MM.1S (cell line): ENCODE measurements around the gene LRRTM4.

ENCODE experiments used
- DNase-seq: peaks from one replicate; pipeline ENCODE4 v3.0.0-alpha.2; 2015
- H2AFZ ChIP-seq: fragments of 300-600 bp; sonication (generic); 2 replicates; pipeline ENCODE4 v1.6.0; 2016; ENCODE audit warnings: antibody characterized with exemption, low read length
- H3F3A ChIP-seq: fragments of 300-600 bp; sonication (generic); 2 replicates; pipeline ENCODE4 v1.6.1; 2016; ENCODE audit warnings: mild to moderate bottlenecking, antibody characterized with exemption, low read length, moderate library complexity, mixed read lengths; ENCODE audit not compliant: insufficient read depth
- H3K27ac ChIP-seq: fragments of 300-600 bp; sonication (generic); 2 replicates; pipeline ENCODE4 v1.5.1; 2016; ENCODE audit warnings: mild to moderate bottlenecking, low read length
- H3K27me3 ChIP-seq: fragments of 300-600 bp; sonication (generic); replicated peaks from 2 replicates; pipeline ENCODE4 v1.6.0; 2016; ENCODE audit warnings: low read length; ENCODE audit not compliant: insufficient read depth
- H3K36me3 ChIP-seq: fragments of 300-600 bp; sonication (generic); replicated peaks from 2 replicates; pipeline ENCODE4 v1.6.1; 2016; ENCODE audit warnings: mild to moderate bottlenecking, low read length, mixed read lengths; ENCODE audit not compliant: insufficient read depth
- H3K4me1 ChIP-seq: fragments of 300-600 bp; sonication (generic); 2 replicates; pipeline ENCODE4 v1.6.1; 2016; ENCODE audit warnings: low read length, mixed read lengths
- H3K4me2 ChIP-seq: fragments of 300-600 bp; sonication (generic); 2 replicates; pipeline ENCODE4 v1.6.0; 2016; ENCODE audit warnings: low read depth, low read length
- H3K4me3 ChIP-seq: fragments of 300-600 bp; sonication (generic); 2 replicates; pipeline ENCODE4 v1.5.1; 2016; ENCODE audit warnings: low read length, mixed read lengths
- H3K79me2 ChIP-seq: fragments of 300-600 bp; sonication (generic); 2 replicates; pipeline ENCODE4 v1.6.1; 2016; ENCODE audit warnings: mixed run types, low read length, mixed read lengths
- H3K9ac ChIP-seq: fragments of 300-600 bp; sonication (generic); 2 replicates; pipeline ENCODE4 v1.6.1; 2016; ENCODE audit warnings: low read length, mixed read lengths
- H3K9me2 ChIP-seq: fragments of 300-600 bp; sonication (generic); replicated peaks from 2 replicates; pipeline ENCODE4 v1.6.1; 2016; ENCODE audit warnings: mild to moderate bottlenecking, low read length, mixed read lengths; ENCODE audit not compliant: insufficient read depth
- H3K9me3 ChIP-seq: fragments of 300-600 bp; sonication (generic); replicated peaks from 2 replicates; pipeline ENCODE4 v1.6.1; 2016; ENCODE audit warnings: mild to moderate bottlenecking, low read length, mixed read lengths; ENCODE audit not compliant: insufficient read depth
- H4K20me1 ChIP-seq: fragments of 300-600 bp; sonication (generic); 2 replicates; pipeline ENCODE4 v1.6.1; 2016; ENCODE audit warnings: mild to moderate bottlenecking, low read length, moderate library complexity, mixed read lengths; ENCODE audit not compliant: insufficient read depth
- CTCF ChIP-seq: fragments of 300-600 bp; sonication (generic); IDR thresholded peaks from 2 replicates; pipeline ENCODE4 v1.5.1; 2016; ENCODE audit warnings: antibody characterized with exemption, low read length, mixed read lengths
- EZH2 ChIP-seq: fragments of 300-600 bp; sonication (generic); optimal IDR thresholded peaks from 2 replicates; pipeline ENCODE3; 2017; ENCODE audit warnings: low read depth, mild to moderate bottlenecking, antibody characterized with exemption, low read length, mixed read lengths
- EZH2phosphoT487 ChIP-seq: fragments of 300-600 bp; sonication (generic); IDR thresholded peaks from 2 replicates; pipeline ENCODE4 v1.6.1; 2018; ENCODE audit warnings: antibody characterized with exemption, low read length

LRRTM4 gene

DNA sequence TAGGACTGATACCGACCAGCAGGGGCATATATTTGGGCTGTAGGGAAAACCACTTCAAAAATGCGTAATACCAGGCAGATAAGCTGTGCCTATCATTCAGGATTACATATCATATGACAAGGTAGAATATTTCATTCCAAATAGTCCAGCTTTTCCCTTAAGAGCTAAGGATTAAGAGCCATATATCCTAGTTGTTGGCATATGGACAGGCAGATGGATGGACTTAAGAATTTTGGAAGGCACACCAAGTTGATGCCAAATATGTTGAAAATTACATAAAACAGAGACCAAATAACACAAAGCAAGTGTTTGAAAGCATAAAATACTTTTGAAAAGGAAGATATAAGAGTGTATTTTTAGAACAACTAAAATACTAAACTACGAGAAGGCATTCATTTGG is 52.1 kb downstream of the LRRTM4 start:
- Histone ChIP-seq H3K27me3 (no peaks in the 10 kb centered on the region), H3K9ac (no peak overlapping the region)
- TF ChIP-seq EZH2, result no peak
- TF ChIP-seq CTCF, result no peak
- TF ChIP-seq EZH2phosphoT487, result no peak

GRCh38 chr2:77469106-77469505 is 53.1 kb downstream of the LRRTM4 start:
- Histone ChIP-seq H3K9me2 (no peaks in the 10 kb centered on the region), H3K4me1 (no peaks in the 10 kb centered on the region), H3K79me2 (no peaks in the 10 kb centered on the region), H4K20me1 (no peaks in the 10 kb centered on the region), H3K9me3 (no peaks in the 10 kb centered on the region), H3F3A (no peaks in the 10 kb centered on the region), H3K27me3 (no peaks in the 10 kb centered on the region), H3K27ac (no peak overlapping the region), H3K9ac (no peak overlapping the region), H3K36me3 (no peaks in the 10 kb centered on the region), H2AFZ (no peak overlapping the region), H3K4me3 (no peak overlapping the region), H3K4me2 (no peak overlapping the region)
- DNase-seq, result no peak
- no peak for TF ChIP-seq EZH2
- TF ChIP-seq CTCF, result no peak
- TF ChIP-seq EZH2phosphoT487, result no peak

More for the DNA sequence above, 52.1 kb downstream of the LRRTM4 start:
- Histone ChIP-seq H3K9me3 (no peaks in the 10 kb centered on the region), H3K79me2 (no peaks in the 10 kb centered on the region), H3K36me3 (no peaks in the 10 kb centered on the region), H2AFZ (no peak overlapping the region), H4K20me1 (no peaks in the 10 kb centered on the region), H3K27ac (no peak overlapping the region), H3K9me2 (no peaks in the 10 kb centered on the region), H3K4me3 (no peak overlapping the region), H3F3A (no peaks in the 10 kb centered on the region), H3K4me1 (no peaks in the 10 kb centered on the region), H3K4me2 (no peak overlapping the region)
- no peak for DNase-seq

GRCh38 chr2:77459840-77460239 is 62.3 kb downstream of the LRRTM4 start:
- H2AFZ ChIP-seq, result no peak overlapping the region; the same call in 1 of the 2 replicates
- DNase-seq, result no peak
- H3K9me2 ChIP-seq, result no peaks in the 10 kb centered on the region
- H3K27ac ChIP-seq, result no peak overlapping the region
- H3K27me3 ChIP-seq, result no peaks in the 10 kb centered on the region
- H3K4me1 ChIP-seq, result no peaks in the 10 kb centered on the region
- H3K4me2 ChIP-seq, result no peak overlapping the region
- no peaks in the 10 kb centered on the region for H3K36me3 ChIP-seq
- TF ChIP-seq CTCF (no peak), EZH2 (no peak), EZH2phosphoT487 (no peak)
- H3F3A ChIP-seq, result no peaks in the 10 kb centered on the region
- no peaks in the 10 kb centered on the region for H3K79me2 ChIP-seq
- H3K9ac ChIP-seq, result no peak overlapping the region
- no peaks in the 10 kb centered on the region for H3K9me3 ChIP-seq
- no peaks in the 10 kb centered on the region for H4K20me1 ChIP-seq
- no peak overlapping the region for H3K4me3 ChIP-seq
